Measurements from ENCODE around the gene LYL1.

LYL1 gene

GRCh38 chr19:13068085-13068846 lies 34.4 kb downstream of the LYL1 start:
- Histone ChIP-seq H3K27ac (ENCODE audit: low read depth, low read length) (no peak overlapping the region), H3K9ac (ENCODE audit: low read length) (no peak overlapping the region), H3K36me3 (ENCODE audit: control insufficient read depth, insufficient read depth, low read length) (no peaks in the 10 kb centered on the region), H3K27me3 (ENCODE audit: control insufficient read depth, insufficient read depth, low read length) (peaks cover 44% of the 10 kb centered on the region), H3K4me3 (ENCODE audit: low read depth, low read length) (no peak overlapping the region), H3K4me1 (ENCODE audit: control insufficient read depth, insufficient read depth, low read length) (peaks cover 7% of the 10 kb centered on the region; the same call in 1 of the 2 replicates), H3K9me3 (ENCODE audit: control insufficient read depth, insufficient read depth, low read depth, low read length) (no peaks in the 10 kb centered on the region)

GRCh38 chr19:13066933-13067807 lies 35.5 kb downstream of the LYL1 start:
- Histone ChIP-seq H3K4me1 (ENCODE audit: control insufficient read depth, insufficient read depth, low read length) (peaks cover 7% of the 10 kb centered on the region; the same call in 1 of the 2 replicates), H3K9ac (ENCODE audit: low read length) (no peak overlapping the region), H3K27ac (ENCODE audit: low read depth, low read length) (no peak overlapping the region), H3K36me3 (ENCODE audit: control insufficient read depth, insufficient read depth, low read length) (no peaks in the 10 kb centered on the region), H3K4me3 (ENCODE audit: low read depth, low read length) (no peak overlapping the region), H3K27me3 (ENCODE audit: control insufficient read depth, insufficient read depth, low read length) (peaks cover 55% of the 10 kb centered on the region), H3K9me3 (ENCODE audit: control insufficient read depth, insufficient read depth, low read depth, low read length) (no peaks in the 10 kb centered on the region)

GRCh38 chr19:13066226-13066625 lies 36.4 kb downstream of the LYL1 start:
- H3K4me1 ChIP-seq (ENCODE audit: control insufficient read depth, insufficient read depth, low read length): peaks cover 7% of the 10 kb centered on the region; the same call in 1 of the 2 replicates

GRCh38 chr19:13064092-13064489 lies 38.6 kb downstream of the LYL1 start:
- no peak overlapping the region for H3K27ac ChIP-seq (ENCODE audit: low read depth, low read length)
- H3K36me3 ChIP-seq (ENCODE audit: control insufficient read depth, insufficient read depth, low read length): no peaks in the 10 kb centered on the region
- no peak overlapping the region for H3K4me3 ChIP-seq (ENCODE audit: low read depth, low read length)
- H3K4me1 ChIP-seq (ENCODE audit: control insufficient read depth, insufficient read depth, low read length): peaks cover 15% of the 10 kb centered on the region
- H3K27me3 ChIP-seq (ENCODE audit: control insufficient read depth, insufficient read depth, low read length): peaks cover 75% of the 10 kb centered on the region
- H3K9me3 ChIP-seq (ENCODE audit: control insufficient read depth, insufficient read depth, low read depth, low read length): no peaks in the 10 kb centered on the region
- H3K9ac ChIP-seq (ENCODE audit: low read length): no peak overlapping the region

More at GRCh38 chr19:13066226-13066625, 36.4 kb downstream of the LYL1 start:
- Histone ChIP-seq H3K36me3 (ENCODE audit: control insufficient read depth, insufficient read depth, low read length) (no peaks in the 10 kb centered on the region), H3K9ac (ENCODE audit: low read length) (no peak overlapping the region), H3K4me3 (ENCODE audit: low read depth, low read length) (no peak overlapping the region), H3K27me3 (ENCODE audit: control insufficient read depth, insufficient read depth, low read length) (peaks cover 62% of the 10 kb centered on the region), H3K9me3 (ENCODE audit: control insufficient read depth, insufficient read depth, low read depth, low read length) (no peaks in the 10 kb centered on the region), H3K27ac (ENCODE audit: low read depth, low read length) (no peak overlapping the region)

- peaks cover 75% of the 10 kb centered on the region for H3K27me3 ChIP-seq (ENCODE audit: control insufficient read depth, insufficient read depth, low read length)
- H3K9me3 ChIP-seq (ENCODE audit: control insufficient read depth, insufficient read depth, low read depth, low read length): no peaks in the 10 kb centered on the region
- H3K27ac ChIP-seq (ENCODE audit: low read depth, low read length): no peak overlapping the region
- no peak overlapping the region for H3K9ac ChIP-seq (ENCODE audit: low read length)
- H3K36me3 ChIP-seq (ENCODE audit: control insufficient read depth, insufficient read depth, low read length): no peaks in the 10 kb centered on the region
- H3K4me3 ChIP-seq (ENCODE audit: low read depth, low read length): no peak overlapping the region
- peaks cover 21% of the 10 kb centered on the region for H3K4me1 ChIP-seq (ENCODE audit: control insufficient read depth, insufficient read depth, low read length)
These were observed 39.1 kb downstream of the LYL1 start for GRCh38 chr19:13063461-13064091.

- H3K4me3 ChIP-seq (ENCODE audit: low read depth, low read length): no peak overlapping the region
- no peak overlapping the region for H3K27ac ChIP-seq (ENCODE audit: low read depth, low read length)
- no peaks in the 10 kb centered on the region for H3K9me3 ChIP-seq (ENCODE audit: control insufficient read depth, insufficient read depth, low read depth, low read length)
- no peak overlapping the region for H3K9ac ChIP-seq (ENCODE audit: low read length)
- H3K36me3 ChIP-seq (ENCODE audit: control insufficient read depth, insufficient read depth, low read length): no peaks in the 10 kb centered on the region
- H3K27me3 ChIP-seq (ENCODE audit: control insufficient read depth, insufficient read depth, low read length): peaks cover 82% of the 10 kb centered on the region
- peaks cover 27% of the 10 kb centered on the region for H3K4me1 ChIP-seq (ENCODE audit: control insufficient read depth, insufficient read depth, low read length)
These were observed 40.3 kb downstream of the LYL1 start for GRCh38 chr19:13062317-13062716.

GRCh38 chr19:13060964-13061927 lies 41.4 kb downstream of the LYL1 start:
- Histone ChIP-seq H3K9me3 (ENCODE audit: control insufficient read depth, insufficient read depth, low read depth, low read length) (no peaks in the 10 kb centered on the region), H3K27ac (ENCODE audit: low read depth, low read length) (no peak overlapping the region), H3K4me1 (ENCODE audit: control insufficient read depth, insufficient read depth, low read length) (peaks cover 38% of the 10 kb centered on the region), H3K9ac (ENCODE audit: low read length) (no peak overlapping the region), H3K36me3 (ENCODE audit: control insufficient read depth, insufficient read depth, low read length) (no peaks in the 10 kb centered on the region), H3K4me3 (ENCODE audit: low read depth, low read length) (peak overlapping the region; percentile 51), H3K27me3 (ENCODE audit: control insufficient read depth, insufficient read depth, low read length) (peaks cover 87% of the 10 kb centered on the region)

GRCh38 chr19:13060233-13060963 lies 42.3 kb downstream of the LYL1 start:
- Histone ChIP-seq H3K36me3 (ENCODE audit: control insufficient read depth, insufficient read depth, low read length) (no peaks in the 10 kb centered on the region), H3K4me3 (ENCODE audit: low read depth, low read length) (peak overlapping the region; percentile 51), H3K27ac (ENCODE audit: low read depth, low read length) (no peak overlapping the region), H3K27me3 (ENCODE audit: control insufficient read depth, insufficient read depth, low read length) (peaks cover 96% of the 10 kb centered on the region), H3K9ac (ENCODE audit: low read length) (no peak overlapping the region), H3K4me1 (ENCODE audit: control insufficient read depth, insufficient read depth, low read length) (peaks cover 47% of the 10 kb centered on the region), H3K9me3 (ENCODE audit: control insufficient read depth, insufficient read depth, low read depth, low read length) (no peaks in the 10 kb centered on the region)

- no peak overlapping the region for H3K9ac ChIP-seq (ENCODE audit: low read length)
- no peak overlapping the region for H3K27ac ChIP-seq (ENCODE audit: low read depth, low read length)
- H3K4me3 ChIP-seq (ENCODE audit: low read depth, low read length): no peak overlapping the region
- no peaks in the 10 kb centered on the region for H3K9me3 ChIP-seq (ENCODE audit: control insufficient read depth, insufficient read depth, low read depth, low read length)
- H3K36me3 ChIP-seq (ENCODE audit: control insufficient read depth, insufficient read depth, low read length): no peaks in the 10 kb centered on the region
- H3K4me1 ChIP-seq (ENCODE audit: control insufficient read depth, insufficient read depth, low read length): peaks cover 59% of the 10 kb centered on the region
- H3K27me3 ChIP-seq (ENCODE audit: control insufficient read depth, insufficient read depth, low read length): peaks cover 96% of the 10 kb centered on the region
These were observed 43.6 kb downstream of the LYL1 start for GRCh38 chr19:13058951-13059660.

Measured in HUES6 (cell line).